ENCODE measurements around the gene ZNF442.
"Not testable (repeated sequence)": the region's sequence is repeated elsewhere in the genome, so short reads cannot be mapped to it uniquely, and the experiment has no call there.

DNA sequence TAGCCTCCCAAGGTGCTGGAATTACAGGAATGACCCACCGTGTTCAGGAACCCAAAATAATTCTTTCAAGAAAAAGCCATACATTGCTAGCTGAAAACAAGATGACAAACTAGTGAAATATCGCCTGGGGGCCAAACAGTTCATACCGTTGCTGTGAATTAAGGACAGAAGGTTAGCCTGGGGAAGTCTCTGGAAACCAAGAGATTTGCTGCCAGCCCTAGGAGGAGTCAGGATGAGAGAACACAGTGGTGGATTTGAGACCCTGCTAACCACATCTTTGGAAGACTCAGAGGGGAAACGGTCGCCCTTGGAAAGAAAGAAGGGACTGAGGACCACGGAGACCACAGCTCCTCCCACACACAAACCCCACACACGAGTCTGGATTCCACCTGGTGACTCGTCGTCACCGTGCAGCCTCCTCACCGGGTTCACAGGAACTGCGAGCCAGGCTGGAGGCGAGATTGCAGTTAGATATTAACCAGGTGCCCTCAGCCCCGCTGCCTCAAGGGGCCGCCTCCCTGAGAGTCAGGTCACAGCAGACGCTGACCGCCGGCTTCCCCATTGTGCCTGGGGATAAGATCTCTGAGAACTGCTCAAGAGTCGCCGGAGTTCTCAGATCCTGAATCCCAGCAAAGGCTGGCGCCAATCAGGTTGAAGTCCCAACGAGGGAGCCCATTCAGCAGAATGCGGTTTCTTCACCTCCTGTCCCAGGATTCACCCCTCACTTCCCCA, 34.6 kb upstream of the ZNF442 start:
- TF ChIP-seq, protein P1, sequence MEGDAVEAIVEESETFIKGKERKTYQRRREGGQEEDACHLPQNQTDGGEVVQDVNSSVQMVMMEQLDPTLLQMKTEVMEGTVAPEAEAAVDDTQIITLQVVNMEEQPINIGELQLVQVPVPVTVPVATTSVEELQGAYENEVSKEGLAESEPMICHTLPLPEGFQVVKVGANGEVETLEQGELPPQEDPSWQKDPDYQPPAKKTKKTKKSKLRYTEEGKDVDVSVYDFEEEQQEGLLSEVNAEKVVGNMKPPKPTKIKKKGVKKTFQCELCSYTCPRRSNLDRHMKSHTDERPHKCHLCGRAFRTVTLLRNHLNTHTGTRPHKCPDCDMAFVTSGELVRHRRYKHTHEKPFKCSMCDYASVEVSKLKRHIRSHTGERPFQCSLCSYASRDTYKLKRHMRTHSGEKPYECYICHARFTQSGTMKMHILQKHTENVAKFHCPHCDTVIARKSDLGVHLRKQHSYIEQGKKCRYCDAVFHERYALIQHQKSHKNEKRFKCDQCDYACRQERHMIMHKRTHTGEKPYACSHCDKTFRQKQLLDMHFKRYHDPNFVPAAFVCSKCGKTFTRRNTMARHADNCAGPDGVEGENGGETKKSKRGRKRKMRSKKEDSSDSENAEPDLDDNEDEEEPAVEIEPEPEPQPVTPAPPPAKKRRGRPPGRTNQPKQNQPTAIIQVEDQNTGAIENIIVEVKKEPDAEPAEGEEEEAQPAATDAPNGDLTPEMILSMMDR (IDR thresholded peaks at IDR 0.05; ENCODE audit: low read length) = not testable (repeated sequence)
- TF ChIP-seq EZH2 (optimal IDR thresholded peaks at IDR 0.05; ENCODE audit: low read depth, low read length) = not testable (repeated sequence)

Measured in MM.1S (cell line).